Prostate gland (tissue), 2 donors: ENCODE measurements around the gene ZFHX3.

Experiments used
- CTCF ChIP-seq, 4 experiments: fragments of 200-600 bp in 2 of 4; fragments of 450-650 bp in 2 of 4; sonication (generic) in 2 of 4; IDR thresholded peaks; 1 replicate in 3 of 4; 2 replicates in 1 of 4; pipeline ENCODE4 v1.5.1; 2016 to 2019; ENCODE audit warnings: antibody characterized with exemption in 4 of 4, mild to moderate bottlenecking in 2 of 4, moderate library complexity in 2 of 4
- POLR2AphosphoS5 ChIP-seq: sonication (generic); formaldehyde crosslinking; IDR thresholded peaks from one replicate; pipeline ENCODE4 v1.6.1; 2017; ENCODE audit warnings: antibody characterized with exemption

DNA sequence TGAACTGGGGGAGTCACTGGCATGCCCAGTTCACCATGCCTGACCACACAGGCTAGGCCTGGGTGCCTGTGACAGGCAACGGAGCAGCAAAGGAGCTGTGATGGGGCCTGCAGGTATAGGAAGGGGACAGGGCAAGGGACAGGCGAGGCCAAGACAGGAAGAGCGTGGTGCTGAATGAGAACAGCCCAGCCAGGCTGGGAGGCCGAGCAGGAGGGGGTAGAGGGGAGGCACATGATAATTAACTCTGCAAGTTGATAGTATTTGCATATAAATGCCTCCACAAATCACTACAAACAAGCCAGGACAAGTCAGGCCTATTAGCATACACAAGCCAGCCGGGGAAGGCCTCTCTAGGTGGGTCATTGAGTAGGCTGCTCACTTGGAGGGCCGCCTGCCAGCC, 7.8 kb downstream of the ZFHX3 start:
- TF ChIP-seq POLR2AphosphoS5, result no peak
- no peak for TF ChIP-seq CTCF (IDR thresholded peaks at IDR 0.05)
